GM18502 (cell line): Measurements from ENCODE around the gene GPLD1.
"Not testable (repeated sequence)": the region's sequence is repeated elsewhere in the genome, so short reads cannot be mapped to it uniquely, and the experiment has no call there.

Experiments
- ATAC-seq: cut with Tn5 transposase; IDR thresholded peaks from one replicate; pipeline ENCODE4 v1.9.1; 2021; ENCODE audit warnings: mild to moderate bottlenecking; ENCODE audit not compliant: unreplicated experiment, poor library complexity

GPLD1 gene

DNA sequence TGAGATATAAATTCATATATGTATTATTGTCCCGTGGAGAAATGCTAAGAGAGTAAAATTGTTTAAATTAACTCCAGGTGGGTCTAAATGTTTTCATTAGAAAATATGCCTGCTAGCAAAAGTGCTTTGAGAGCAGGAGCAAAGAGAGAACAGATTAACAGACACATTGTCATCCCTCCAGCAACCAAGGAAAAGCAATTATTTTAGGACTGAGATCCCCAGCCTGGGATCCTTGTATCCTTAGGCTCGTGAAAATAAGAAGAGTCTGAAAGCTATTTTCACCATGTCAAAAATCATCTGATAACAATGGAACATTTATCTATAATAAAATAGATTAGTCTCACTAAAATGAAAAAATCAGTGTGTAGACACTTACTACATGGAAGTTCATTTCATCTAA is 98.2 kb downstream of the GPLD1 start:
- no peak for ATAC-seq

DNA sequence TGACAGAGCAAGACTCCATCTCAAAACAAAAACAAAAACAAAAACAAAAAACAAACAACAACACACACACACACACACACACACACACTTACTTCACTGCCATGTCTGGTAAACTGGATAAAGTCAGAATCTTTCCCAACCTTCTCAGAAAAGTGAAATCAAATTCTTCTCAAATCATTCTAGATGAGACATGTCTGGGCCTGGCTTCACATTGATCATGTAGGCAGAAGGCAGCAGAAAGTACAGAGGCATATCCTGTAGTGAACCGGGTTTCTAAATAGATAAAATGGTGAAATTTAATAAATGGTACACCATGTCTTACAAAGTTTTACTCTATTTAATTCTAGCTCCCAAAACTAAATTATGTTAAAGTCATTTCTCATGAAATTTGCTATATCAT is 101.6 kb downstream of the GPLD1 start:
- no peak for ATAC-seq

DNA sequence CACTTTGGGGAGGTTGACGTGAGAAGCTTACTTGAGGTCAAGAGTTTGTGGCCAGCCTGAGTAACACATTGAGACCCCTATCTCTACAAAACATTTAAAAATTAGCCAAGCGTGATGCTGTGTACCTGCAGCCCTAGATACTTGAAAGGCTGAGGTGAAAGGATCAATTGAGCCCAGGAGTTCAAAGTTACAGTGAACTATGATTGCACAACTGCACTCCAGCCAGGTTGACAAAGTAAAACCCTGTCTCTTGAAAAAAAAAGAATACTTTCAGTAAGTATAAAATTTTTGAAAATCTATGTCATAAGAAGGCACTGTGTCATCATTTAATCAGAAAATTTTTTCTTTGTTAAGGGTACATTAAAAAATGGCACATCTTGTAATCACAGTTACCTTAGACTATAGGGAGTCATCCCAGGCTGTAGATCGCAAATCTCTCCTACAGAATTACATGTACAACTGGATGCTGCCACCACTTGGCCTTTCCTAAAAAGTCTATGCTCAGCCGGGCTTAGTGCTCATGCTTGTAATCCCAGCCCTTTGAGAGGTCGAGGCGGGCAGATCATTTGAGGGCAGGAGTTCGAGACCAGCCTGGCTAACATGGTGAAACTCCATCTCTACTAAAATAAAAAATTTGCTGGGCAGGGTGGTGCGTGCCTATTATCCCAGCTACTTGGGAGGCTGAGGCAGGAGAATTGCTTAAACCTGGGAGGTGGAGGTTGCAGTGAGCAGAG is 103.7 kb downstream of the GPLD1 start:
- no peak for ATAC-seq

DNA sequence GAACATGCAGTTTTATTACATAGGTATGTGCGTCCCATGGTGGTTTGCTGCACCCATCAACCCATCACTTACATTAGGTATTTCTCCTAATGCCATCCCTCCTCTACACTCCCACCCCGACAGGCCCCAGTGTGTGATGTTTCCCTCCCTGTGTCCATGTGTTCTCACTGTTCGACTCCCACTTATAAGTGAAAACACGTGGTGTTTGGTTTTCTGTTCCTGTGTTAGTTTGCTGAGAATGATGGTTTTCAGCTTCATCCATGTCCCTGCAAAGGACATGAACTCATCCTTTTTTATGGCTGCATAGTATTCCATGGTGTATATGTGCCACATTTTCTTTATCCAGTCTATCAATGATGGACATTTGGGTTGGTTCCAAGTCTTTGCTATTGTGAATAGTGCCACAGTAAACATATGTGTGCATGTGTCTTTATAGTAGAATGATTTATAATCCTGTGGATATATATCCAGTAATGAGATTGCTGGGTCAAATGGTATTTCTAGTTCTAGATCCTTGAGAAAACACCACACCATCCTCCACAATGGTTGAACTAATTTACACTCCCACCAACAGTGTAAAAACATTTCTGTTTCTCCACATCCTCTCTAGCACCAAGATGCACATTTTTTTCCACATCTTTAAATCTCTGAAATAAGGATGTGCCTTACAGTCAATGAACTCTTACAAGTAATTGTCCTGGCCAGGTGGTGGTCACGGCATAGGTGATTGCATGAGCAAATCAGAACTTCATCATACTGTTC is 104.8 kb downstream of the GPLD1 start:
- ATAC-seq: not testable (repeated sequence)

DNA sequence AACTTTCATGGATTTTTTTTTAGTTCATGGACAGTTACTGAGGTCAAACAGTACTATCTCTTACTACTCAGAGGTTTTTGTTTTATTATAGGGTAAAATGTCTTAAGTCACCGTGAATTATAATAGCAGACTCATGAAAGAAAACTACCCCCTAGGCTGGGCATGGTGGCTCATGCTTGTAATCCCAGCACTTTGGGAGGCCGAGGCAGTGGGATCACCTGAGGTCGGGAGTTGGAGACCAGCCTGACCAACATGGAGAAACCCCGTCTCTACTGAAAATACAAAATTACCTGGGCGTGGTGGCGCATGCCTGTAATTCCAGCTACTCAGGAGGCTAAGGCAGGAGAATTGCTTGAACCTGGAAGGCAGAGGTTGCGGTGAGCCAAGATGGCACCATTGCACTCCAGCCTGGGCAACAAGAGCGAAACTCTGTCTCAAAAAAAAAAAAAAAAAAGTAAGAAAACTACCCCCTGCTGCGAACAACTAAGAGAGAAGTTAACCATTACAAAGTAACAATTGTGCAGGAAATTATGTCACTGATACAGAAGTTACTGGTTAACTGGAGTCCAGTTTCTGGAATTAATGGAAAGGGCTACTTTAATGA is 106.4 kb downstream of the GPLD1 start:
- ATAC-seq: not testable (repeated sequence)

DNA sequence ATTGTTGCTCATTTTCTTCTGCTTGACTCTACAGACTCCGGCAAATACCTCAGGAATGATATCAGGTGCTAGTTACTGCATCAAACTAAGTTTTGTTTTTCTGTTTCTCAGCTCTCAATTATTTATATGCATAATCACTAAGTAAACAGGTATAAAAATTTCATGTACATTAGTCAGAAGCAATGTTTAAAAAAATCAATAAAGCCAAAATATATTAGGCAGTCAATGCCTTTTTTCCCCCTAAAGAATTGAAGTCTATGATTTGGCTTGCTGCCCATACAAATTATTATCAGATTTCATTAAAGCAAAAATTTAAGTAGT is 107.2 kb downstream of the GPLD1 start:
- no peak for ATAC-seq

DNA sequence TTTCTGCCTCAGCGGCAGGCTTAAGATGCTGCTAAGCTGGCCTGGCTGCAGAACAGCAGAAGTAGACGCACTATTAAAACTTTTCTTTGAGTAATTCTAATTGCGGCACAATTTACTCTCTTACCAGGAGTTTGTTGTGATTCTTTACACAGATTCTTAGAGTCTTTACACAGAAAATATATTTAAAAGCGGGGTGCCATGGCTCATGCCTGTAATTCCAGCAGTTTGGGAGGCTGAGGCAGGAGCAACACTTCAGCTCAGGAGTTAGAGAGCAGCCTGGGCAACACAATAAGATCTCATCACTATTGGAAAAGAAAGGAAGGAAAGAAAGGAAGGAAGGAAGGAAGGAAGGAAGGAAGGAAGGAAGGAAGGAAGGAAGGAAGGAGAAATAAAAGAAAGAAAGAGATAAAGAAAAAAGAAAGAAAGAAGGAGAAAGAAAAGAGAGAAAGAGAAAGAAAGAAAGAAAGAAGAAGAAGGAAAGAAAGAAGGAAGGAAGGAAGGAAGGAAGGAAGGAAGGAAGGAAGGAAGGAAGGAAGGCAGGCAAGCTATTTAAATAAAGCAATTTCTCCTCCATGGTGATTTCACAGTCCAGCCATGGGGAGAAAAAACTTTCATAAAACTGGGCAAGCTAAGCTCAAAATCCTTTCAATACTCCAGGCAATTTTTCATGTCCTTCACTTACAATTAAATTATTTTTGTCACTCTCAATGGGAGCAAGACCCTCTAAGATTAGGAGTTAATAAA is 107.7 kb downstream of the GPLD1 start:
- no peak for ATAC-seq

DNA sequence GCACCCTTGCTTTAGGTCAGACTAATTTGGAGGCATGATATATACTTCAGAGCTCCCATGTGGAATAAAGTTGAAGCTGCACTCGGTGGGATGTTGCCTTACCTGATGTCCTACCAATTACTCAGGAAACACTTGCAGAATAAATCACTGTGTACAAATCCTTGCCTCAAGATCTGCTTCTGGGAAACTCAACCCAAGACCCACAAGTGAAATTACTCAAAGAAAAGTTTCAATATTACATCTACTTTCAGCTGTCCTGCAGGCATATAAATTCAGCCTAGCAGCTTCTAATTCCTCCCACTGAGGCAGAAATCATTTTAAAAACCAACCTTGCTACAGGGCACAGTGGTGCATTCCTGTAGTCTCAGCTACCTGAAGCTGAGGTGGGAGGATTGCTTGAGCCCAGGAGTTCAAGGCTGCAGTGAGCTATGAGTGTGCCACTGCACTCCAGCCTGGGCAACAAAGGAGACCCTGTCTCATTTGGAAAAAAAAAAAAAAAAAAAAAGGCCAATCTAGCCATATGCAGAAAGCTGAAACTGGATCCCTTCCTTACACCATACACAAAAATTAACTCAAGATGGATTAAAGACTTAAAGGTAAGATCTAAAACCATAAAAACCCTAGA is 110.8 kb downstream of the GPLD1 start:
- ATAC-seq: peak; percentile 58
